NCI-H524 (cell line): ENCODE results near the gene SPG11.
"Not testable (repeated sequence)": the region's sequence is repeated elsewhere in the genome, so short reads cannot be mapped to it uniquely, and the experiment has no call there.

Experiments
- DNase-seq, 2 experiments: peaks; one replicate each; lab custom pipeline; 2025; lab: John Stamatoyannopoulos, UW

The SPG11 gene

GRCh38 chr15:44554934-44555723 is 108.3 kb downstream of the SPG11 start:
- DNase-seq = no peak

GRCh38 chr15:44550734-44551133 is 112.7 kb downstream of the SPG11 start:
- DNase-seq = no peak

DNA sequence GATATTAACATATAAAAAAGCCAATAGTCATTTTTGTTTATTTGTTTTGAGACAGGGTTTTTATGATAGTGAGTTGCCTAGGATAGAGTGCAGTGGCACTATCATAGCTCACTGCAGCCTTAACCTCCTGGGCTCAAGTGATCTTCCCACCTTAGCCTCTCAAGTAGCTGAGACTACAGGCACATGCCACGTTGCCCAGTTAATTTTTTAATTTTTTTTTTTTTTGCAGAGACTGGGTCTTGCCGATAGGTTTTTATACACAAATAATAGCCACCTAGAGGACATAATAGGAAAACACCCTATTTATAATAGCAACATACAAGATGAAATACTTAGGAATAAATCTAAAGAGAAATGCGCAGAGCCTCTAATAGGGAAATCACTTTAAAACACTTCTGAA is 113.2 kb downstream of the SPG11 start:
- DNase-seq = peak in 1 of 2 experiments; percentile 52

DNA sequence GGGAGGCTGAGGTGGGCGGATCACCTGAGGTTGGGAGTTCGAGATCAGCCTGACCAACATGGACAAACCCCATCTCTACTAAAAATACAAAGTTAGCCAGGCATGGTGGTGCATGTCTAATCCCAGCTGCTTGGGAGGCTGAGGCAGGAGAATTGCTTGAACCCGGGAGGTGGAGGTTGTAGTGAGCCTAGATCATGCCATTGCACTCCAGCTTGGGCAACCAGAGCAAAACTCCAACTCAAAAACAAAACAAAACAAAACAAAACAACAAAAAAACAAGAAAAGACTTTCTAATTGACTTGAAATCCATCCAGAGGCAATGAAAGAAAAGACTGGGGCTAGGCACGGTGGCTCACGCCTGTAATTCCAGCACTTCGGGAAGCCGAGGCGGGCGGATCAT is 114.3 kb downstream of the SPG11 start:
- not testable (repeated sequence) for DNase-seq

- DNase-seq = peak in 1 of 2 experiments; percentile 24
Observed at GRCh38 chr15:44545913-44546802, 117.3 kb downstream of the SPG11 start.

DNA sequence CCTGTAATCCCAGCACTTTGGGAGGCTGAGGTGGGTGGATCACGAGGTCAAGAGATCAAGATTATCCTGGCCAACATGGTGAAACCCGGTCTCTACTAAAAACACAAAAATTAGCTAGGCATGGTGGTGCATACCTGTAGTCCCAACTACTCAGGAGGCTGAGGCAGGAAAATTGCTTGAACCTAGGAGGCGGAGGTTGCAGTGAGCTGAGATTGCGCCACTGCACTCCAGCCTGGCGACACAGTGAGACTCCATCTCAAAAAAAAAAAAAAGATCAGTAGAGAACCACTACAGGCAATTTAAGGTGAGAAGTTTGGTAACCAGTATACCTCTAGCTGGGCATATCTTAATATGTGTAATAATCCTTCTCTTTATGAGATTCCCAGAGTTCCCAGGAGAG is 118.7 kb downstream of the SPG11 start:
- DNase-seq = not testable (repeated sequence)

DNA sequence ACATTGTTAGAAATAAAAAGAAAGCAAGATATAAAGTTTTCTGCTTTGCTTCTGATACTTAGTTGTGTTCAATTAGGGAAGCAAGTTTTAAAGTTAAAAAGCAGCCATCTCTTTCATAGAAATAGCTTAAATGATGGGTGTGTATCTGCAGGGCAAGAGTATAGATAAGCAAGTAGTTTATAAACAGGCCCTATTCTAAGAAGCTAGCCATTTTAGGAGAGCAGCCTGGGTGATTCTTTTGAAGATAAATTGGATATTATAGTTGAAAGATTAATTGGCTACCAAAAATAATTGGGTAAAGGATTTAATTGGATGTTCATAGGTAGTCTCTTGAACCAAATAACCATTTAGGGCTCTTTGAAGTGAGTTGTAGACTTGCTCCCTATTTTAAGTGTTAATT is 120.9 kb downstream of the SPG11 start:
- DNase-seq = no peak

DNA sequence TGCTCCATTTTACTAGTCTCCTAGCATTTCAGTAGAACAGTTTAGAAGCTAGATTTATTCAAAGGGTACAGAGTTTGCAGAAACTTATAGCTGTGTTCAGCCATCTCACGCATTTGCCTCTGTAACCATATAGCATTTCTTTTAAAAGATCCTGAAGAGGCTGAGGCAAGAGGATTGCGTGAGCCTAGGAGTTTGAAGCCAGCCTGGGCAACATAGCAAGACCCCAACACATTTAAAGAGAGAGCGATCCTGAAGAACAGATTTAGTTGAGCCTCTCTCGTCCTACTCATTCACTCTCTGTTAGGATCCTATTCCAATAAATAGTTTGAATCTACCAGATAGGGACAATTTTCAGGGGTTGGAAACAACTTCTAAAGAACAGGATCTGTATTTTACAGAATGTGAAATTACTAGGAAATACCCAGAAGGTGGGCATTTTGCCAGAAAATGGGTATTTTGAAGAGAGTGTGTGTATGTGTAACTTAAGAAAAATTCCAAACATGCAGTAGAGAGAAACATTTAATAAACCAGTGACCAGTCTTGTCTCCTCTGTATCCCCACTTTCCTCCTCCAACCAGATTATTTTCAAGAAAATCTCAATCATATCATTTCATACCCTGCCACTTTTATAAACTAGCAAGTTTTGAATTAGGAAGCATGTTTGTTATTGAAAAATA is 122.0 kb downstream of the SPG11 start:
- DNase-seq = no peak

DNA sequence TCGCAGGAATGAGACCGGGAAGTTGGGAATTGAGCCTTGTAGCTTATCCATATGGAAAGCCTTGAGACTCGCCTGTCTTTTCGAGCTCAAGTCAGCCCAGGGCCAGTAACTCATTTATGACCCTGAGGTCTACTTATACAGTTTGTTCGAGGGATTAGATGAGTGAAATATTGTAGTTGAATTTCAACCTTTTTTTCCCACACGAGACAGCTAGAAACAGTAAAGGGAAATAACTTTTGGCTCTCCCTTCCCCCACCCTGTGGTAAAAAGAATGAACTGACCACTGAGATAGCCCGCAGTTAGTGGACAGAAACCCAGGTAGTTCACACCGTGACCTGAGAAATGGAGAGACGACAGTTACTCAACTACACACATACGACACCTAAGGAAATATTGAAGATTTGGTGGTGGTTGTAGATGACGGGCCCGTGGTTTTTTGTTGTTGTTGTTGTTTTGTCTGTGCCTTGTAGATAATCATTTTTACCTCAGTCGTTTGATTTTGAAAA is 125.7 kb downstream of the SPG11 start:
- DNase-seq = peak in 1 of 2 experiments; percentile 39

DNA sequence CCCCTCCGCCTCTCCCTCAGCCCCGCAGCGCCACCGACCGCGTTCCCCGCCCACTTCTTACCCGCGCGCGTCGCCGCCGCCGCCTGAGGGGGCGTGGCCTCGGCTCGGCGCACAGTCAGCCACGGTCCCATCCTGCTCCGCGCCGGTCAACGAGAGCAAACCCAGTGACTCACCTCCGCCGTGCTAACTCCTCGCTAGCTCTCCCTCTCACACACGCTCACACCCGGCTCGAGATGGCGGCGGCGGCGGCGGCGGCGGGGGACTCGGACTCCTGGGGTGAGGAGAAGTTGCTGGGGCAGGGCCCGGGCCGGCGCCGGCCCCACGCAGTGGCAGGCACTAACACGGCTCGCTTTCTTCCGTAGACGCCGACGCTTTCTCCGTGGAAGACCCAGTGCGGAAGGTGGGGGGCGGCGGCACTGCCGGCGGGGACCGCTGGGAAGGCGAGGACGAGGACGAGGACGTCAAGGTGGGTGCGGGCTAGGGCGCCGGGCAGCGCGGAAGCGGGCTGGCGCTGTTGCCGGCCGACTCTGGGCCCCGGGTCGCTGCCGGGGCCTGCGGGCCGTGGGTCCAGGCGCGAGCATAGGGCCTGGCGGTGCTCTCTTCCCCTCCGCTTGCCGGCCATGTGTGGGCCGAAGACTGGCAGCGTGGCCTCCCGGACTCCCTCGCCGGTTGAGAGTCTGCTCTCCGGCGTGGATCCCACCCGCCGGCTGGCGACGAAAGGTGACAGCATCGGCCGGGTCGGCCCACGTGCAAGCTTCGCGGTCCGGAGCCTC is 126.3 kb downstream of the SPG11 start, which contains the start of gene EIF3J:
EIF3J (plus strand) TSS at position 186 of the 773 bp plus-strand sequence; CDS start at position 234, 48 bp downstream.
- peak; percentile 96 to 98 for DNase-seq

GRCh38 chr15:44536302-44536961 is 127.0 kb downstream of the SPG11 start:
- peak; percentile 96 to 98 for DNase-seq

- DNase-seq = peak in 1 of 2 experiments; percentile 42
Observed at GRCh38 chr15:44535523-44536301, 127.8 kb downstream of the SPG11 start.

DNA sequence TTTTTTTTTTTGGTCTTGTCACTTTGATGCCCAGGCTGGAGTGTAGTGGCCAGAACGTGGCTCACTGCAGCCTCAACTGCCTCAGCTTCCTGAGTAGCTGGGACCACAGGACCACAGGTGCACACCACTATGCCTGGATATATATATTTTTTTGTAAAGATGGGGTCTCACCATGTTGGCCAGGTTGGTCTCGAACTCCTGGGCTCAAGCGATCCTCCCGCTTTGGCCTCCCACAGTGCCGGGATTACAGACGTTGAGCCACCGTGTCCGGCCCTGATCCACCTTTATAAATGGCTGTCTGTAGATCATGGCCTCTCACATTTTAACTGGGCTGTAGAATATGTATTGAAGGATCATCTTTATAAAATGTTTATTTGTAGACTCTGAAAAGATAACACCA is 128.4 kb downstream of the SPG11 start:
- no peak for DNase-seq

GRCh38 chr15:44532689-44533088 is 130.8 kb downstream of the SPG11 start:
- DNase-seq = no peak

- not testable (repeated sequence) for DNase-seq
Observed at GRCh38 chr15:44532275-44532674, 131.2 kb downstream of the SPG11 start.

GRCh38 chr15:44530653-44531052 is 132.8 kb downstream of the SPG11 start:
- no peak for DNase-seq

GRCh38 chr15:44529864-44530604 is 133.4 kb downstream of the SPG11 start:
- no peak for DNase-seq

GRCh38 chr15:44527241-44527640 is 136.2 kb downstream of the SPG11 start:
- no peak for DNase-seq

DNA sequence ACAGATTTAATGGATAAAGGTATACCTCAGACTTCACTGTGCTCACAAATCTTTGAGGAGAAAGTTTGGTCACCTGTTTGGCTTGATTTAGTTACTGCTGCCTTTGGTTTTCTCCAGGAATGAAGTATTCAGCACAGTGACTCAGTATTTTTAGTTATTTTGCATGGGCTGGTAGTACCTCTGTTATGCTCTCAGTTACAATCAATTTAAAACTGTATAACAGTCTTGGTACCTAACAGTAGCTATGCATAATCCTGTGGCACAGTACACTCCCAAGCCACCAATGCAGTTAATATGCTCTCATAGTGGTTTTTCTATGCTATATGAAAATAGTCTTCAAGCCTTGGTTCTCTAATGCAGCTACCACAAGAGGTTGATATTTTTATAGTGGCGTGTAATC is 138.4 kb downstream of the SPG11 start:
- no peak for DNase-seq
